HG02798 (cell line): ENCODE results near the gene SPATA31E1.
"Not testable (repeated sequence)": the region's sequence is repeated elsewhere in the genome, so short reads cannot be mapped to it uniquely, and the experiment has no call there.

Experiments
- ATAC-seq: cut with Tn5 transposase; IDR thresholded peaks from one replicate; pipeline ENCODE4 v1.9.1; 2021; ENCODE audit warnings: mild to moderate bottlenecking; ENCODE audit not compliant: unreplicated experiment, poor library complexity

Gene SPATA31E1

DNA sequence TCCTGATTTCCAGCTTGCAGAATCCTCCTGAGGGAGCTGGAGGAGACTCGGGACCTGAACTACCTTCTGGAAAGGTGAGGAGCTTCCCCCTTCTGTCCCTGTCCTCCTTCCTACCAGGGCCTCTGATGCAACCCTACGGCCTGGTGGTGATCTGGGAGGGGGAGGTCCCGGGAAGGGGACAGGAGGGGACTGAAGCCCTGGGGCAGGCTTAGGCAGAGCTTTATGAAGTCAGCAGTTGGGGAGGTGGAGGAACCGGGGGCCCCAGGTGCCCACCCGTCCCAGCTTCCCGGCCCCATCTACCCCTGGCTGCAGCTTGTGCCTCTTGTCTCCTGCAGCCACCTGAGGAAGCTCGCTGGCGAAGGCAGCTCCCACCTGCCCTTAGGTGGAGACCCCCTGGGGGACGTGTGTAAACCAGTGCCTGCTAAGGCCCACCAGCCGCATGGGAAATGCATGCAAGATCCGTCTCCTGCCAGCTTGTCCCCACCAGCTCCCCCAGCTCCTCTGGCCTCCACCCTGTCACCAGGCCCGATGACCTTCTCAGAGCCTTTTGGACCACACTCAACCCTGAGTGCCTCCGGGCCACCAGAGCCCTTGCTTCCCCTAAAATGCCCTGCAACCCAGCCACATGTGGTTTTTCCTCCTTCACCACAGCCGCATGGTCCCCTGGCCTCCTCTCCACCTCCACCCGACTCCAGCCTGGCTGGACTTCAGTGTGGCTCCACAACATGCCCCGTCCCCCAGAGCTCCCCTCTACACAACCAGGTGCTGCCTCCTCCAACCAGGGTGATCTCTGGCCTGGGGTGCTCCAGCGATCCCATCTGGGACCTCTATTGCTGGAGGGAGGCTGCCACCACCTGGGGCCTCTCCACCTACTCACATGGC, 2.1 kb downstream of the SPATA31E1 start:
- no peak for ATAC-seq

DNA sequence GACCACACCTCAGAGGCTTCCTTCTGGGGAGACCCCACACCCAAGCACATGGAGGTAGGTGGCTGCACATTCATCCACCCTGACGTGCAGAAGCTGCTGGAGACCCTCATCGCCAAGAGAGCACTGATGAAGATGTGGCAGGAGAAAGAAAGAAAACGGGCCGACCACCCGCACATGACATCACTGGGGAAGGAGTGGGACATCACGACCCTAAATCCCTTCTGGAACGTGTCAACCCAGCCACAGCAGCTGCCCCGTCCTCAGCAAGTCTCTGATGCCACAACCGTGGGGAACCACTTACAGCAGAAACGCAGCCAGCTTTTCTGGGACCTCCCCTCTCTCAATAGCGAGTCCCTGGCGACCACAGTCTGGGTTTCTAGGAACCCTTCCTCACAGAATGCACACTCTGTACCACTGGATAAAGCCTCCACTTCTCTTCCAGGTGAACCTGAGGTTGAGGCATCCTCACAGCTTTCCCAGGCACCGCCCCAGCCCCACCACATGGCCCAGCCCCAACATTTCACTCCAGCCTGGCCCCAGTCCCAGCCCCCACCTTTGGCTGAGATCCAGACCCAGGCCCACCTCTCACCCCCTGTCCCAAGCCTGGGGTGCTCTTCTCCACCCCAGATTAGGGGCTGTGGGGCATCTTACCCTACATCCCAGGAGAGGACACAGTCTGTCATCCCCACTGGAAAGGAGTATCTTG, 3.0 kb downstream of the SPATA31E1 start:
- ATAC-seq: no peak

DNA sequence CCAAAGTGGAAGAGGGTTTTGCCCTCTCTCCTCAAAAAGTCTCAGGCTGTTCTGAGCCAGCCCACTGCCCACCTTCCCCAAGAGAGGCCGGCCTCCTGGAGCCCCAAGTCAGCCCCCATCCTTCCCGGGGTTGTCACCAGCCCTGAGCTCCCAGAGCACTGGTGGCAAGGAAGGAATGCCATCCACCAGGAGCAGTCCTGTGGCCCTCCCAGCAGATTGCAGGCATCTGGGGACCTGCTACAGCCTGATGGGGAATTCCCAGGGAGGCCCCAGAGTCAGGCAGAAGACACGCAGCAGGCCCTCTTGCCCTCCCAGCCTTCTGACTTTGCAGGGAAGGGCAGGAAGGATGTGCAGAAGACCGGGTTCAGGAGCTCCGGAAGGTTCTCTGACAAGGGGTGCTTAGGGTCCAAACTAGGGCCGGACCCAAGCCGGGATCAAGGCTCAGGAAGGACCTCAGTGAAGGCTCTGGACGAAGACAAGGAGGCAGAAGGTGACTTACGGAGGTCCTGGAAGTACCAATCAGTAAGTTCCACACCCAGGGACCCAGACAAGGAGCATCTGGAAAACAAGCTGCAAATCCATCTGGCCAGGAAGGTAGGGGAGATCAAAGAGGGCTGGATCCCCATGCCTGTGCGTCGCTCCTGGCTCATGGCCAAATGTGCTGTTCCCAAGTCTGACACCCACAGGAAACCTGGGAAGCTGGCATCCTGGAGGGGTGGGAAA, 3.7 kb downstream of the SPATA31E1 start:
- ATAC-seq: no peak

DNA sequence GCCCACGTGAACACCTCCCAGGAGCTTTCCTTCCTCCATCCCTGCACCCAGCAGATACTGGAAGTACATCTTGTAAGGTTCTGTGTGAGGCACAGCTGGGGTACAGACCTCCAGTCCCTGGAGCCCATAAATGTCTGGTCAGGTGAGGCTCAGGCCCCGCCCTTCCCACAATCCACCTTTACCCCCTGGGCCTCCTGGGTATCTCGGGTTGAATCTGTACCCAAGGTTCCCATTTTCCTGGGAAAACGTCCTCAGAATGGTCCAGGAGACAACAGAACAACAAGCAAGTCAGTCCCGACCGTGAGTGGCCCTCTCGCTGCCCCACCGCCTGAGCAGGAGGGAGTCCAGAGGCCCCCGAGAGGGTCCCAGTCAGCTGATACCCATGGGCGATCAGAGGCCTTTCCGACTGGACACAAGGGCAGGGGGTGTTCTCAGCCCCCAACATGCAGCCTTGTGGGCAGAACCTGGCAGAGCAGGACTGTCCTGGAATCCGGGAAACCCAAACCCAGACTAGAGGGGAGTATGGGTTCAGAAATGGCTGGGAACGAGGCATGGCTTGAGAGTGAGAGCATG, 4.3 kb downstream of the SPATA31E1 start:
- ATAC-seq: no peak

DNA sequence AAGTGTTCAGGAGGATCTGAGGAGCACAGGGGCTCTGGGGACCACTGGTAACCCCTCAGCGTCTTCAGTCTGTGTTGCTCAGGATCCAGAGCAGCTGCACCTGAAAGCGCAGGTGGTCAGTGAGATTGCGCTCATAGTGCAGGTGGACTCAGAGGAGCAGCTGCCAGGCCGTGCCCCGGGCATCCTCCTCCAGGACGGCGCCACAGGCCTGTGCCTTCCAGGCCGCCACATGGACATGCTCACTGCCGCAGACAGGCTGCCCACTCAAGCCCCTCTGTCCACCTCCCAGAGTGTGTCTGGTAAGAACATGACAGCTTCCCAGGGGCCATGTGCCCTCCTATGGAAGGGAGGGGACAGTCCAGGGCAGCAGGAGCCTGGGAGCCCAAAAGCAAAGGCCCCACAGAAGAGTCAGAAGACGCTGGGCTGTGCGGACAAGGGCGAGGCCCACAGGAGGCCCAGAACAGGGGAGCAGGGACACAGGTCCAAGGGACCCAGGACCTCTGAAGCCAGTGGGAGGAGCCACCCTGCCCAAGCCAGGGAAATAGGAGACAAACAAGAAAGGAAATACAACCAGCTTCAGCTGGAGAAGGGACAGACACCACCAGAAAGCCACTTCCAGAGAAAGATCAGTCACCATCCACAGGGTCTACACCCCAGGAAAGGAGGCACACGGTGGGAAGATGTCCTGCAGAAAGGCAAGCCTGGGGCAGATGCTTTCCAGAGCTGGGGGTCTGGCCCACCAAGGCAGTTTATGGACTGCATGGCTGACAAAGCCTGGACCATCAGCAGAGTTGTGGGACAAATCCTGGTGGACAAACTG, 5.2 kb downstream of the SPATA31E1 start:
- ATAC-seq: no peak

DNA sequence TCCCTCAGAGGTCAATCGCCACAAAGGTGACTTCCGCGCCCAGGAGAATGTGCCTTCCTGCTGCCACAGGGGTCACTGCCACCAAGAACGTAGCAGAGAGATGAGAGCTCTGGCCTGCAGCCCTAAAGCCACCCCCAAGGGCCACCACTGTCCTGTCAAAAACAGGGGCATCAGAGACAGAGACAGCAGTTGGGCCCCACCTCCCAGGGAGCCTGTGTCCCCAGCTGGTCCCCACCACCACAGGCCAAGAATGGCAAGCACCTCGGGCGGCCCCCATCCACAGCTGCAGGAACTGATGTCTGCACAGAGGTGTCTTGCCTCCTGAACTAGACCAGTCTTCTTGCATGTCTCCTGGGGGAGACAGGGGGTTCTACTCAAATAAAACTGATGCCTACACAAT, 5.8 kb downstream of the SPATA31E1 start:
- no peak for ATAC-seq

DNA sequence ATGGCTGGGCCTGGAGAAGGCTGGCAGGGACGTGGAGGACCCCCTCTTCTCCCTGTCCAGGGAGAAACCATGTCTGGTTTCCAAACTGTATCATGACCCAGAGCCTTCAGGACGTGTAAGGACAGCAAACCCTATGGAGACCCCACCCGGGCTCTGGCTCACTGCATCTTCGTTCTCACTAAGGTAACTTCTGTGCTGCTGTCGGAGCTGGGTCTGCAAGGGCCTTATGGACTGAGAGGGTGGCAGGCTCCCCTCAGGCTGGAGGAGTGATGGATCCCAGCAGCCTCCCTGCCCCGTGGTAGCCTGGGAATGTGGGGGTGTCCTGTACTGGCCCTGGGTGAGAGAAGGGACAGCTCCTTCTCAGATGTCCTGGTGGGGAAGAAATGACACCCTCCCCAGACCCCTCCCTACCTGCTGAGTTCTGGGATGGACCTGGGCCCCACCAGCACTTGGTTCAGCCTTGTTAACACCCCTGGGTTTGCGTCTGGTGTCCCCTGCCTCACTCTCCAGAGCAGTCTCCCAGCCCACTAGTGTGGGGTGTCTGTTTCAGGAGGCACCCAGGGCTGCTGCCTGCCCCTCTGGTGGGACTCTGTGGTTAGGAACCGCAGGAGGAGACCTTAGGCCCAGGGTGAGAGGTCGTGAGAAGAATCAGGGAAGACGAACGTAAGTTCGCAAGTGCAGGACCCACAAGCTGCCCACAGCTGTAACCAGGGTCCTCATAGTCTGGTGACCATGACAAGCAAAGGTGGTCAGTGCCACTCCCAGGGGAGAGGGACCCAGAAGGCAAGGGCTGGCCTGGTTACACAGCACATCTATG, 6.6 kb downstream of the SPATA31E1 start:
- ATAC-seq: no peak

DNA sequence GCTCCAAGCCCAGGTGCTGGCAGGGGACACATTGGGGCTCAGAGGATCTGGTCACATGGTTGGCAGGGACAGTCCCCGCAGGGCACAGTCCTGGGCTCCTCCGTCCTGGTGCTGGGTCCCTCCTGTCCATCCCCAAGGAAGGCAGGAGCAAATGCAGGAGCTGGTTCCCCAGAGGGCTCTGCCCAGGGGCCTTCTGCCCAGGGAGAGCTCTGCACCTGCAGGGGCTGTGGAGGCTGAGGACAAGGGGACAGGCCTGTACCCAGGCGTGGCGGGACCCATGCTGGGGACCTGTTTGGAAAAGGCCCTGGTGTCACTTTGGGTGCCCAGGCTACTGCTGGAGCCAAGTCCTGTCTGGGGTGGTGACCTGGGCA, 7.2 kb downstream of the SPATA31E1 start:
- ATAC-seq: no peak

DNA sequence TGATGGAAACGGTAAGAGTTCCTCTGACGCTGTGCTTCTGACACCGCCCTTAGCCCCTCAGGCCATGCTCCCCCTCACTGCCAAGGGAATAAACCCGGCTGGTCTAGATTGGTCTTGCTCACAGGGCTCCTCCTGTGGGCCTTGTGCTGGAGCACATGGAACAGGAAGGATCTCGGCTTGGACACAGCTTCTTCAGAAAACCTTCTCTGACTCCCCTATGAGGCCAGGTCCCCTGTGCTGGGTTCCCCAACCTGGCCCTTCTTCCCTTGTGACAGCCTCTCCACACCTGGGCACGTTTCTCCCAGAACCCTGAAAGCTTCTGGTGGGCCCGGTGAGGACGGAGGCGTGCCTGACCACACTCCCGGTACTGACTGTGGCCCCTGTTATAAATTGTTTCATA, 8.2 kb downstream of the SPATA31E1 start:
- ATAC-seq: no peak

DNA sequence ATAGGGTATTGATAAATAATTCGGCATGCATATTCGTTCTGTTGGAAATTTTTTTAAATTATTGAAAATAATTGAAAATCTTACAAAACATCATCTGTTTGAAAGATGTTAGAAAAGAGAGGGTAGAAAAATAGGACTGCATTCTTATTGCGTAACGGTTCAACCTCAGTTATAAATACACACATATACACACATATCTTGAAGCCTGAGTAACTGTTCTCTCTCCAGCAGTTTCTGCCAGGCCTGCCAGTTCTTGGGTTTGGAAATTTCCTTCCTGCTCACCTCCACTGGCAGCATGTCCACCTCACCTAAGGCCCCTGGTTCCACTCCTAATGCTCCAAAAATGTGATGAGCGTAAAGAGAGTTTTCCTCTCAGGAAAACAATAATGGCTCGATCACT, 9.1 kb downstream of the SPATA31E1 start:
- ATAC-seq: no peak

DNA sequence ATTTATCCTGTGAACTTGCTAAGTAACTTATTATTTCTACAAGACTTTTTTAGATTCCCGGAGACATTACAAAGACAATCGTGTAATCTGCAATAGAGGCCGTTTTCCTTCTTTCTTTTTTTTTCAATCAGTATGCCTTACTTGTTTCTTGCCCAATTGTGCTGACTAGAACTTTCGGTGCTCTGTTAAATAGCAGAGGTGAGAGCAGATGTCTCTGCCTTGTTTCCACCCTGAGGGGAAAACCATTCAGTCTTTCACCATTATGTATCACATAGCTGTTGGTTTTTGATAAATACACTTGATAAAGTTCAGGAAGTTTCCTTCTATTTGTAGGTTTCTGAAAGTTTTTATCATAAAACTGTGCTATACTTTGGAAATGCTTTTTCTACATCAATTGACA, 10.3 kb downstream of the SPATA31E1 start:
- no peak for ATAC-seq

DNA sequence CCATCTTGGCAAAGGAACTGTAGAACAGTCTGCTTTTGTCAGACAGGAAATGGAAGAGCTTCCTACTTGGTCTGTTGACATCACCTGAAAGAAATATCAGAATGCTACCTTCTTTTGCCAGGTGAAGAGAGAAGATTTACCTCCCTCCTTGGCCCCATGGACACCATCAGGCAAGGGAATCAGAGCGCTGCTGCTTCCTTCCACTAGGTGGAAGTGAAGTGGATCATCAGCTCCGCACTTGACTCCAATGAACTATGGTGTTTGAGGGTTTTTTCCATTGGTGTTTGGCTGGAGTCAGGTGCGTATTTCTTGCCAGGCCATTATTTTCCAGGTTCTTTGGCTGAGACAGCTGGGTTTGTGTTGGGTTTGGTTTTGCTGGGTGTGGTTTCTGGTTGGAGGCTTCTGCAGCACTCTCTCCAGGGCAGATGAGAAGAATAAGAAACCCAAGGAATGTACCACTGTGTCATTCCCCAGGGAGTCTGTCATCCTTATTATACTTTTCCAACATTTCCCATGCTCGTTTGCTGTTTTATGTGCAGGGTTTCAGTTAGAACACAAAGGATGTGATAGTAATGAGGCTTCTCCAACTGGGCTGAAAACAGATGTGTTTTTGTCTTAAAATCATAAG, 12.4 kb downstream of the SPATA31E1 start:
- ATAC-seq: no peak

DNA sequence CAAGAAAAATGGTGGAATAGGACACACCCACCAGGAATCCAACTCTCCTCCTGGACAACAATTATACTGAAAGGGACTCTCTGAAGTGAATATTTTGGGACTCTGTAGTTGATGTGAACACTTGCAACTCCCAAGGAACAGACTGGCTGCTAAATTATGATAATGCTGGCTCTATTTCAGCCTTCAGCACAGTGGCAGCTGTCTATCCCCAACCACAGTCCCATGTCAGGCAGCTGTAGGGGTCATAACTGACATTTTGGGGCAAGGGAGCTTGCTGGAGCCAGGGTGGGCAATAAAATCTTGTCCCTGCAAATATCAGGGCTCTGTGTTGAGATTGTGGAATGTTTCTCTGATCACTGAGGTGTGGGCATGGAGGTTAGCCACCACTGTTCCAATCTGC, 14.2 kb downstream of the SPATA31E1 start:
- no peak for ATAC-seq

DNA sequence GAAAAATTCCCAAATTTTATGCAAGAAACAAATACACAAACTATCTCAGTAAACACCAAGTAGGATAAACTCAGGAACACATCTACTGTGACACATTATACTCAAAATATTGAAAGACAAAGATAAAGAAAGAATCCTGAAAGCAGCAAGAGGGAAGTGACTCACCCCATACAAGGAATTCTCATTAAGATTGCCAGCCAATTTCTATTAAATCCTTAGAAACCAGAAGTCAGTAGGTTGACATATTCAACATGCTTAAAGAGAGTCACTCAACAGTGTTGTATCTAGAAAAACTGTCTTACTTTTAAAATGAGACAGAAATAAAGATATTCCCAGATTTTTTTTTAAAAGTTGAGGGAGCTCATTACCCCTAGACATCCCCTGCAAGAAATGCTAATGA, 15.5 kb downstream of the SPATA31E1 start:
- ATAC-seq: no peak

DNA sequence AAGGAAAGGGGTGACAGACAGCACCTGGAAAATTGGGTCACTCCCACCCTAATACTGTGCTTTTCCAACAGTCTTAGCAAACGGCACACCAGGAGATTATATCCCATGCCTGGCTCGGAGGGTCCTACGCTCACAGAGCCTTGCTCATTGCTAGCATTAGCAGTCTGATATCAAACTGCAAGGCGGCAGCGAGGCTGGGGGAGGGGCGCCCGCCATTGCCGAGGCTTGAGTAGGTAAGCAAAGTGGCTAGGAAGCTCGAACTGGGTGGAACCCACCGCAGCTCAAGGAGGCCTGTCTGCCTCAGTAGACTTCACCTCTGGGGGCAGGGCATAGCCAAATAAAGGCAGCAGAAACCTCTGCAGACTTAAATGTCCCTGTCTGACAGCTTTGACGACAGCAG, 19.7 kb downstream of the SPATA31E1 start:
- ATAC-seq: not testable (repeated sequence)

DNA sequence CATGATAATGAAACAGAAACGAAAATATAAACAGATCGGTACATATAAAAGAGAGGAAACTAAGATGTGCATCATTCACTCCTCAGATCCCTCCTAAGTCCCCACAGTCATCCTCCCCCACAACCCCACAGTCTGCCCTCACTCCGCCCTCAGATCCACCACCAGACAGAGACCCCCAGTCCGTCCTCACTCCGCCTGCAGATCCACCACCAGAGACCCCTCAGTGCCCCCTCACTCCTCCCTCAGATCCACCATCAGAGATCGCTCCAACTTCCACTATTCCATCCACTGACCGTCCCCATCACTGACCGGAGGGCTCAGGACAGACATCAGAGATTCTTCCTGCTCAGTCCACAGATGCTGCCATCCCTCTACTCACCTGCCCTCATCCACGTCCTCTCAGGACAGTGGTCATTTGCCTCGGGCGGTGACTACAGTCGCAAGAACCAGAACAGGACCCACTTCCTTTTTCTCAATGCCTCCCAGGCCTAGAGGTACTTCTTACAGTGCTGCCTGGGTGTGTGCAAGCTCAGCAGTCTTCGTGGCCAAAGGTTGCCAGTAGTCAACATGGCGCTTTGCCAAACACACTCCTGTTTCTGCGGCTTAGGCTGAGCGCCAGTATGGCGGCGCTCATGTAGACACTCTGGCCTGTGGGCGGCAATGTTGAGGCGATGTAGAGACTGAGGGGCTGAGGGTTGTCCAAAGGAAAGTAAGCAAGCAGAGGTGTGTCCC, 26.8 kb downstream of the SPATA31E1 start:
- no peak for ATAC-seq

DNA sequence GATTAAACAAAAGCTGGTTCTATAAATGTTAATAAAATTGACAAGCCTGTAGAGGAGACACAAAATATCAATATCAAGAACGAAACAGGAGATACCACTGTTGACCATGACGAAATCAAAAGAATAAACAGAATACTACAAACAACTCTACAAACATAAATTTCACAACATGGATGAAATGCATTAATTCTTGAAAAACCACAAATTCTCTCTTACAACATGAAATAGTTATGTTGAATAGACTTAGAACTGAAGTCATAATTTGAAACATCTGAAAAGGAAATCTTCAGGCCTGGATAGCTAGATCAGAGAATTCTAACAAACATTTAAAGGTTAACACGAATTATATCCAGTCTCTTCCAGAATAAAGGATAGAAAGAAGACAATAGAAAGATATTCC, 28.1 kb downstream of the SPATA31E1 start:
- ATAC-seq: no peak

DNA sequence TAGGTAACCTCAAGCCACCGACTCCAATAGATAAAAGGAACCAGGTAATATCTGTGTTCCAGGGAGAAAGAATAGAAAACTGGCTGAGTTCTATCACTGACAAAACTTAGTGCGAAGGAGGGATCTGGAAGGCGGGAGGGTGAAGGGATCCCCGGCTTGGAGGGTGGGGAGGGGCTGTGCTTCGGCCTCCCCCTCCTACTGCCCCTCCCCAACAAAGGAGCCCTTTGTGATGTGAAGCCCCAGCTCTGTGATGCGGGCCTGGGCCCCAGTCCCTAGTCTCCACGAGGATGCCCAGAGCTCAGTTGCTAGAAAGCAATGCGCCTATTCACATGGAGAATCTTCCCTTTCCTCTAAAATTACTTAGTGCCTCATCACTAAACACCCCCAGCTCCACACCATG, 35.0 kb downstream of the SPATA31E1 start, which contains the start of gene SPATA31C1:
TSS of gene SPATA31C1 (plus strand) at position 301 of the 400 bp plus-strand sequence.
- ATAC-seq: not testable (repeated sequence)
